ENCODE measurements around the gene OR52N5.

Gene OR52N5

GRCh38 chr11:5783255-5783654, at the start of gene OR52N5:
Gene OR52N5 (minus strand): TSS chr11:5783355. CDS start chr11:5778634, 4,721 bp downstream.
- DNase-seq (ENCODE audit: low spot score in 2 of 2) (no peak), ATAC-seq (no peak)
- Mint-ChIP-seq H3K36me3 (no peaks in the 10 kb centered on the region), H3K4me1 (no peaks in the 10 kb centered on the region), H3K9me3 (no peaks in the 10 kb centered on the region), H3K27ac (no peak within 1 kb of the TSS), H3K4me3 (no peak within 1 kb of the TSS)

- no peaks in the 10 kb centered on the region for H3K9me3 Mint-ChIP-seq
- H3K4me1 Mint-ChIP-seq = no peaks in the 10 kb centered on the region
- no peaks in the 10 kb centered on the region for H3K36me3 Mint-ChIP-seq
- H3K4me3 Mint-ChIP-seq = no peak overlapping the region
- no peak overlapping the region for H3K27ac Mint-ChIP-seq
- DNase-seq (ENCODE audit: low spot score in 2 of 2) (no peak), ATAC-seq (peak; percentile 42)
Observed at GRCh38 chr11:5831196-5831829, 48.2 kb upstream of the OR52N5 start.

GRCh38 chr11:5818245-5818886, 35.2 kb upstream of the OR52N5 start:
- Mint-ChIP-seq H3K36me3 (no peaks in the 10 kb centered on the region), H3K4me3 (peak overlapping the region; percentile 41), H3K4me1 (peaks cover 6% of the 10 kb centered on the region), H3K27ac (peak overlapping the region; percentile 57), H3K9me3 (no peaks in the 10 kb centered on the region)
- ATAC-seq (no peak), DNase-seq (ENCODE audit: low spot score in 2 of 2) (no peak)

GRCh38 chr11:5815534-5815933, 32.4 kb upstream of the OR52N5 start:
- Mint-ChIP-seq H3K27ac (no peak overlapping the region), H3K9me3 (no peaks in the 10 kb centered on the region), H3K4me1 (peaks cover 6% of the 10 kb centered on the region), H3K4me3 (no peak overlapping the region), H3K36me3 (no peaks in the 10 kb centered on the region)
- ATAC-seq = no peak
- no peak for DNase-seq (ENCODE audit: low spot score in 2 of 2)

GRCh38 chr11:5809905-5810795, 27.0 kb upstream of the OR52N5 start:
- H3K4me1 Mint-ChIP-seq = peaks cover 15% of the 10 kb centered on the region
- no peak overlapping the region for H3K4me3 Mint-ChIP-seq
- no peak for ATAC-seq
- no peak for DNase-seq (ENCODE audit: low spot score in 2 of 2)
- no peaks in the 10 kb centered on the region for H3K9me3 Mint-ChIP-seq
- H3K27ac Mint-ChIP-seq = no peak overlapping the region
- no peaks in the 10 kb centered on the region for H3K36me3 Mint-ChIP-seq

GRCh38 chr11:5809122-5809519, 26.0 kb upstream of the OR52N5 start:
- H3K4me3 Mint-ChIP-seq = peak overlapping the region; percentile 82
- ATAC-seq (peak; percentile 38), DNase-seq (ENCODE audit: low spot score in 2 of 2) (no peak)
- H3K4me1 Mint-ChIP-seq = peaks cover 15% of the 10 kb centered on the region
- no peaks in the 10 kb centered on the region for H3K36me3 Mint-ChIP-seq
- peak overlapping the region; percentile 80 for H3K27ac Mint-ChIP-seq
- no peaks in the 10 kb centered on the region for H3K9me3 Mint-ChIP-seq

- H3K9me3 Mint-ChIP-seq = no peaks in the 10 kb centered on the region
- no peaks in the 10 kb centered on the region for H3K36me3 Mint-ChIP-seq
- ATAC-seq = peak; percentile 92
- peaks cover 15% of the 10 kb centered on the region for H3K4me1 Mint-ChIP-seq
- H3K27ac Mint-ChIP-seq = peak within 1 kb of the TSS; percentile 80
- peak within 1 kb of the TSS; percentile 82 for H3K4me3 Mint-ChIP-seq
- DNase-seq (ENCODE audit: low spot score in 2 of 2) = peak; percentile 60 to 84
Observed at GRCh38 chr11:5808500-5809121, 25.5 kb upstream of the OR52N5 start, which contains the start of gene OR52N2. Gene OR52N2 (plus strand): TSS chr11:5808924. CDS start chr11:5820336, 11,412 bp downstream.

- ATAC-seq (no peak), DNase-seq (ENCODE audit: low spot score in 2 of 2) (no peak)
- Mint-ChIP-seq H3K36me3 (no peaks in the 10 kb centered on the region), H3K27ac (no peak overlapping the region), H3K9me3 (peaks cover 4% of the 10 kb centered on the region), H3K4me1 (peaks cover 15% of the 10 kb centered on the region), H3K4me3 (no peak overlapping the region)
Observed at GRCh38 chr11:5807580-5807979, 24.4 kb upstream of the OR52N5 start.

GRCh38 chr11:5803982-5804381, 20.8 kb upstream of the OR52N5 start:
- Mint-ChIP-seq H3K4me3 (no peak overlapping the region), H3K9me3 (peaks cover 4% of the 10 kb centered on the region), H3K4me1 (peaks cover 9% of the 10 kb centered on the region), H3K36me3 (no peaks in the 10 kb centered on the region), H3K27ac (no peak overlapping the region)
- ATAC-seq (no peak), DNase-seq (ENCODE audit: low spot score in 2 of 2) (no peak)

GRCh38 chr11:5796541-5796940, 13.4 kb upstream of the OR52N5 start:
- Mint-ChIP-seq H3K4me3 (no peak overlapping the region), H3K4me1 (no peaks in the 10 kb centered on the region), H3K27ac (no peak overlapping the region), H3K9me3 (no peaks in the 10 kb centered on the region), H3K36me3 (no peaks in the 10 kb centered on the region)
- DNase-seq (ENCODE audit: low spot score in 2 of 2) = no peak
- no peak for ATAC-seq

GRCh38 chr11:5791165-5791564, 8.0 kb upstream of the OR52N5 start, which contains the start of gene OR52N1:
Gene OR52N1 (minus strand): TSS chr11:5791265. CDS start chr11:5788816, 2,449 bp downstream.
- H3K36me3 Mint-ChIP-seq = no peaks in the 10 kb centered on the region
- H3K4me3 Mint-ChIP-seq = no peak within 1 kb of the TSS
- DNase-seq (ENCODE audit: low spot score in 2 of 2) (no peak), ATAC-seq (no peak)
- no peak within 1 kb of the TSS for H3K27ac Mint-ChIP-seq
- H3K9me3 Mint-ChIP-seq = no peaks in the 10 kb centered on the region
- no peaks in the 10 kb centered on the region for H3K4me1 Mint-ChIP-seq

GRCh38 chr11:5767056-5767455, 16.1 kb downstream of the OR52N5 start:
- H3K36me3 Mint-ChIP-seq = no peaks in the 10 kb centered on the region
- no peaks in the 10 kb centered on the region for H3K9me3 Mint-ChIP-seq
- no peak for ATAC-seq

GRCh38 chr11:5753943-5754342, 29.2 kb downstream of the OR52N5 start, which contains the start of gene OR52N4:
Gene OR52N4 (plus strand): TSS chr11:5754243. CDS start chr11:5754741, 498 bp downstream.
- Mint-ChIP-seq H3K4me1 (no peaks in the 10 kb centered on the region), H3K27ac (no peak within 1 kb of the TSS), H3K9me3 (no peaks in the 10 kb centered on the region), H3K36me3 (no peaks in the 10 kb centered on the region), H3K4me3 (no peak within 1 kb of the TSS)
- ATAC-seq = no peak
- DNase-seq (ENCODE audit: low spot score in 2 of 2) = no peak

More at GRCh38 chr11:5767056-5767455, 16.1 kb downstream of the OR52N5 start:
- Mint-ChIP-seq H3K4me1 (no peaks in the 10 kb centered on the region), H3K4me3 (no peak overlapping the region), H3K27ac (no peak overlapping the region)
- no peak for DNase-seq (ENCODE audit: low spot score in 2 of 2)

GRCh38 chr11:5749836-5750235, 33.3 kb downstream of the OR52N5 start:
- no peak for ATAC-seq

GRCh38 chr11:5746614-5747013, 36.5 kb downstream of the OR52N5 start:
- Mint-ChIP-seq H3K4me1 (no peaks in the 10 kb centered on the region), H3K36me3 (no peaks in the 10 kb centered on the region), H3K27ac (no peak overlapping the region), H3K9me3 (peaks cover 4% of the 10 kb centered on the region), H3K4me3 (no peak overlapping the region)
- ATAC-seq (no peak), DNase-seq (ENCODE audit: low spot score in 2 of 2) (no peak)

More at GRCh38 chr11:5749836-5750235, 33.3 kb downstream of the OR52N5 start:
- H3K36me3 Mint-ChIP-seq = no peaks in the 10 kb centered on the region
- no peak for DNase-seq (ENCODE audit: low spot score in 2 of 2)
- H3K9me3 Mint-ChIP-seq = no peaks in the 10 kb centered on the region
- H3K27ac Mint-ChIP-seq = no peak overlapping the region
- no peak overlapping the region for H3K4me3 Mint-ChIP-seq
- no peaks in the 10 kb centered on the region for H3K4me1 Mint-ChIP-seq

Data from stimulated activated effector memory CD8-positive, alpha-beta T cell treated with anti-CD3 and anti-CD28 coated beads, Interleukin-12 subunit alpha, Interleukin-12 subunit beta, amount 100 ng/mL, for 72 hours (primary cell).